H1 (cell line): ENCODE results near the gene SNF8. TPM values are rescaled to one million over a fixed set of nuclear protein-coding genes. Genes with fewer than 3 reads are reported as not detected.

Source experiments
- CTCF ChIA-PET: fragments of 300-600 bp; sonication (Branson Sonifier 250); formaldehyde crosslinking; loops from one replicate; lab custom pipeline; 2021; ENCODE audit not compliant: partially characterized antibody; lab: Charles Lee
- POLR2A ChIA-PET: fragments of 300-600 bp; sonication (Branson Sonifier 250); formaldehyde crosslinking; loops from one replicate; lab custom pipeline; 2021; ENCODE audit warnings: inconsistent platforms; ENCODE audit not compliant: partially characterized antibody; lab: Charles Lee
- DNase-seq, 2 experiments: peaks; one replicate each; pipeline versions ENCODE4 v3.0.0 to v3.0.0-alpha.2; 2010 to 2022; ENCODE audit warnings: low spot score in 2 of 2, low read depth in 1 of 2, mixed read lengths in 1 of 2
- FAIRE-seq: peaks from 2 replicates; lab custom pipeline; 2011; peaks lifted over from hg19 to GRCh38; lab: Jason Lieb, UNC
- H2AFZ ChIP-seq: 2 replicates; pipeline ENCODE4 v1.8.1; 2012; ENCODE audit warnings: low read length, inconsistent platforms
- H2AK5ac ChIP-seq: 2 replicates; pipeline ENCODE4 v1.6.1; 2013; ENCODE audit warnings: low read depth, low read length
- H2BK120ac ChIP-seq: replicated peaks from 2 replicates; pipeline ENCODE3; 2013; ENCODE audit warnings: low read depth, low read length, inconsistent platforms
- H2BK12ac ChIP-seq: 2 replicates; pipeline ENCODE4 v1.6.1; 2013; ENCODE audit warnings: low read depth, low read length
- H2BK15ac ChIP-seq: 2 replicates; pipeline ENCODE4 v1.6.1; 2013; ENCODE audit warnings: low read length
- H2BK20ac ChIP-seq: 2 replicates; pipeline ENCODE4 v1.6.1; 2013; ENCODE audit warnings: low read length
- H2BK5ac ChIP-seq: 2 replicates; pipeline ENCODE4 v1.6.1; 2013; ENCODE audit warnings: low read depth, low read length
- H3K14ac ChIP-seq: 2 replicates; pipeline ENCODE4 v1.6.1; 2013; ENCODE audit warnings: inconsistent platforms; ENCODE audit not compliant: insufficient read length
- H3K18ac ChIP-seq: 2 replicates; pipeline ENCODE4 v1.6.1; 2013; ENCODE audit warnings: low read length; ENCODE audit errors: extremely low read depth
- H3K23ac ChIP-seq: 2 replicates; pipeline ENCODE4 v1.6.1; 2013; ENCODE audit warnings: inconsistent platforms; ENCODE audit not compliant: insufficient read length
- H3K23me2 ChIP-seq: 2 replicates; pipeline ENCODE4 v1.6.1; 2013; ENCODE audit warnings: low read depth, low read length
- H3K27ac ChIP-seq: 2 replicates; pipeline ENCODE4 v1.6.1; 2011; ENCODE audit warnings: low read depth, low read length, inconsistent platforms
- H3K27me3 ChIP-seq, 4 experiments: replicated peaks in 1 of 4; 1 replicate in 1 of 4; 2 replicates in 3 of 4; pipeline versions ENCODE4 v1.6.1 to v1.8.1; 2011 to 2013; ENCODE audit warnings: low read length in 3 of 4, mild to moderate bottlenecking in 3 of 4, inconsistent platforms in 2 of 4, mixed read lengths in 2 of 4, moderate library complexity in 1 of 4; ENCODE audit not compliant: control insufficient read depth in 3 of 4, insufficient read depth in 3 of 4; ENCODE audit errors: extremely low read depth in 1 of 4
- H3K36me3 ChIP-seq, 4 experiments: 2 replicates each; pipeline versions ENCODE4 v1.6.1 to v1.8.1; 2011 to 2013; ENCODE audit warnings: mild to moderate bottlenecking in 4 of 4, low read length in 3 of 4, moderate library complexity in 2 of 4, control low read depth in 1 of 4, inconsistent platforms in 1 of 4; ENCODE audit not compliant: insufficient read depth in 4 of 4, control insufficient read depth in 2 of 4
- H3K4ac ChIP-seq: replicated peaks from 2 replicates; pipeline ENCODE3; 2013; ENCODE audit warnings: low read length, low read depth, mixed read lengths, inconsistent platforms; ENCODE audit not compliant: insufficient read length
- H3K4me1 ChIP-seq, 4 experiments: replicated peaks in 1 of 4; 1 replicate in 1 of 4; 2 replicates in 3 of 4; pipeline versions ENCODE4 v1.6.1 to v1.8.1; 2011 to 2013; ENCODE audit warnings: low read length in 3 of 4, inconsistent platforms in 2 of 4, mixed read lengths in 1 of 4; ENCODE audit not compliant: insufficient read depth in 4 of 4, control insufficient read depth in 3 of 4
- H3K4me2 ChIP-seq, 2 experiments: 2 replicates each; pipeline versions ENCODE4 v1.6.1 to v1.8.1; 2011 to 2013; ENCODE audit warnings: low read depth in 2 of 2, low read length in 2 of 2, control low read depth in 1 of 2, inconsistent platforms in 1 of 2, mild to moderate bottlenecking in 1 of 2; ENCODE audit not compliant: insufficient read depth in 1 of 2
- H3K4me3 ChIP-seq, 4 experiments: fragments of 200-600, 300-600 bp in 1 of 4; sonication (generic), shearing (Covaris generic), sonication (Bioruptor Twin) in 1 of 4; 2 replicates each; pipeline versions ENCODE4 v1.5.1 to v1.8.1; 2011 to 2016; ENCODE audit warnings: low read length in 4 of 4, low read depth in 3 of 4, control low read depth in 2 of 4, inconsistent platforms in 2 of 4, mild to moderate bottlenecking in 2 of 4, mixed read lengths in 1 of 4, moderate library complexity in 1 of 4; ENCODE audit not compliant: insufficient read depth in 2 of 4; ENCODE audit errors: extremely low read depth in 1 of 4
- H3K56ac ChIP-seq: replicated peaks from 2 replicates; pipeline ENCODE3; 2013; ENCODE audit warnings: low read depth, mild to moderate bottlenecking, mixed read lengths, low read length, inconsistent platforms; ENCODE audit not compliant: insufficient read length
- H3K79me1 ChIP-seq: 2 replicates; pipeline ENCODE4 v1.6.1; 2013; ENCODE audit warnings: low read depth, low read length, control low read depth
- H3K79me2 ChIP-seq, 2 experiments: 2 replicates each; pipeline versions ENCODE4 v1.6.1 to v1.8.1; 2012 to 2013; ENCODE audit warnings: low read length in 2 of 2, mild to moderate bottlenecking in 2 of 2, inconsistent platforms in 1 of 2; ENCODE audit not compliant: insufficient read depth in 2 of 2, control insufficient read depth in 1 of 2
- H3K9ac ChIP-seq, 4 experiments: replicated peaks in 1 of 4; 1 replicate in 1 of 4; 2 replicates in 3 of 4; pipeline versions ENCODE4 v1.6.1 to v1.8.1; 2011 to 2013; ENCODE audit warnings: low read depth in 3 of 4, low read length in 3 of 4, control low read depth in 2 of 4, mild to moderate bottlenecking in 2 of 4, moderate library complexity in 2 of 4, inconsistent platforms in 1 of 4; ENCODE audit errors: extremely low read depth in 1 of 4
- H3K9me3 ChIP-seq, 2 experiments: 2 replicates each; pipeline versions ENCODE4 v1.6.1 to v1.8.1; 2012 to 2013; ENCODE audit warnings: mild to moderate bottlenecking in 2 of 2, moderate library complexity in 2 of 2, control low read depth in 1 of 2, inconsistent platforms in 1 of 2, low read depth in 1 of 2, low read length in 1 of 2, mixed read lengths in 1 of 2; ENCODE audit not compliant: insufficient read depth in 2 of 2
- H4K20me1 ChIP-seq, 2 experiments: replicated peaks in 1 of 2; 2 replicates each; pipeline versions ENCODE3 to v1.8.1; 2011 to 2013; ENCODE audit warnings: inconsistent platforms in 2 of 2, low read length in 2 of 2, mild to moderate bottlenecking in 1 of 2; ENCODE audit not compliant: insufficient read depth in 2 of 2, control insufficient read depth in 1 of 2
- H4K5ac ChIP-seq: 2 replicates; pipeline ENCODE4 v1.6.1; 2013; ENCODE audit warnings: low read length, low read depth, mixed read lengths, inconsistent platforms; ENCODE audit not compliant: insufficient read length
- H4K8ac ChIP-seq: 2 replicates; pipeline ENCODE4 v1.8.0; 2013; ENCODE audit warnings: mild to moderate bottlenecking, moderate library complexity, low read length, inconsistent platforms; ENCODE audit not compliant: insufficient read depth; ENCODE audit errors: extremely low read depth
- H4K91ac ChIP-seq: replicated peaks from 2 replicates; pipeline ENCODE3; 2013; ENCODE audit warnings: low read length, mixed read lengths, inconsistent platforms; ENCODE audit not compliant: insufficient read length
- SIX5 ChIP-seq: IDR thresholded peaks from 2 replicates; pipeline ENCODE4 v1.6.1; 2011; ENCODE audit warnings: mild to moderate bottlenecking, low read depth, low read length
- WGBS, 2 experiments: shearing (Covaris generic) in 1 of 2; methylation state at CpG; one replicate each; pipeline versions ENCODE4 v1.1.6 to v1.1.7; 2013 to 2015; ENCODE audit warnings: low lambda C conversion rate in 2 of 2, mixed read lengths in 2 of 2, inconsistent platforms in 1 of 2, low coverage in 1 of 2, missing lambda C conversion rate in 1 of 2; ENCODE audit not compliant: insufficient replicate concordance in 2 of 2, insufficient coverage in 1 of 2, insufficient read length in 1 of 2; ENCODE audit errors: extremely low coverage in 1 of 2, missing lambda C conversion rate in 1 of 2; 5-methylcytosine and 5-hydroxymethylcytosine counted together
- polyA plus RNA-seq, 7 experiments: library from polyadenylated mRNA; depleted of rRNA in 3 of 7; stranded (reverse) in 5 of 7; unstranded in 2 of 7; fragments of >200 nt in 5 of 7; fragments of 200-250 nt in 2 of 7; gene quantifications; 1 replicate in 5 of 7; 2 replicates in 1 of 7; 4 replicates in 1 of 7; pipeline versions ENCODE4 v1.2.1 to v1.2.3, GENCODE V29; 2011 to 2013; ENCODE audit warnings: missing spikeins in 2 of 7, mixed read lengths in 2 of 7
- total RNA-seq: library from RNA; stranded (reverse); fragmentation: NEBNext Ultra II Directional; extraction: Animal tissue kit (Norgen Biotek cat#: 25700); gene quantifications from 2 replicates; pipeline ENCODE4 v1.2.1, GENCODE V29; 2021

The SNF8 gene
- total and polyA plus RNA-seq, 2 of the 8 experiments (the other 6 are each of a cell fraction or from before 2014, with no cell fraction given) = 132 to 133 TPM

GRCh38 chr17:48908047-48908843 lies 36.4 kb downstream of the SNF8 start, which contains the start of gene UBE2Z:
Gene UBE2Z (plus strand): TSS chr17:48908407. CDS start chr17:48908504, 97 bp downstream.
- Histone ChIP-seq H4K5ac (peak within 1 kb of the TSS; percentile 82), H4K91ac (peak within 1 kb of the TSS; percentile 87), H3K9ac (peak within 1 kb of the TSS; percentile 79 to 92 (median 88)), H3K14ac (no peak within 1 kb of the TSS), H3K27ac (peak within 1 kb of the TSS; percentile 89), H2AFZ (peak within 1 kb of the TSS; percentile 1; the same call in 1 of the 2 replicates), H2BK120ac (peak within 1 kb of the TSS; percentile 13), H3K18ac (peak within 1 kb of the TSS; percentile 95), H3K27me3 (no peaks in the 10 kb centered on the region), H3K79me2 (peaks cover 21 to 42% of the 10 kb centered on the region in 2 experiments), H3K79me1 (peaks cover 19% of the 10 kb centered on the region), H3K56ac (peak within 1 kb of the TSS; percentile 74), H3K9me3 (no peaks in the 10 kb centered on the region), H2AK5ac (0 out of 2 replicates have a peak within 1 kb of the TSS, but pooled peaks have one; percentile 75), H3K4me1 (peaks cover 5 to 17% (median 6%) of the 10 kb centered on the region in 4 experiments), H2BK12ac (peak within 1 kb of the TSS; percentile 55; the same call in 1 of the 2 replicates), H2BK5ac (peak within 1 kb of the TSS; percentile 94), H3K4me2 (peak within 1 kb of the TSS; percentile 86 to 88), H2BK15ac (0 out of 2 replicates have a peak within 1 kb of the TSS, but pooled peaks have one; percentile 61), H3K23ac (no peak within 1 kb of the TSS), H3K23me2 (peaks cover 8% of the 10 kb centered on the region), H4K8ac (peak within 1 kb of the TSS; percentile 92; the same call in 1 of the 2 replicates), H4K20me1 (peaks cover 9 to 20% of the 10 kb centered on the region in 2 experiments), H3K4me3 (peak within 1 kb of the TSS; percentile 74 to 97 (median 80)), H3K4ac (peak within 1 kb of the TSS; percentile 17), H3K36me3 (peaks cover 0 to 32% (median 14%) of the 10 kb centered on the region in 4 experiments; a peak in 7 of 8 replicates), H2BK20ac (no peak within 1 kb of the TSS)
- CTCF ChIA-PET = interaction anchor here (0.5 to 2.2 kb wide), 10 partner anchors 14 to 191 kb away, joined by 3 to 16 read pairs (median 4); partner anchors contain the start of gene ATP5MC1
- DNase-seq (peak; percentile 88 to 94), FAIRE-seq (peak; percentile 28)
- 2% methylated on average over 22 of the region's 81 CpGs; no CpG with 5 or more reads in 1 of the 2 experiments for WGBS, 2 experiments
- POLR2A ChIA-PET = interaction anchor here (0.5 to 8.2 kb wide), 35 partner anchors 8 to 219 kb away, joined by 3 to 93 read pairs (median 4); partner anchors contain the start of genes ATP5MC1, IGF2BP1, SNF8 and TTLL6
- no peak for TF ChIP-seq SIX5
